HG02763 (cell line): ENCODE measurements around the gene SGIP1.

Experiments used
- ATAC-seq: cut with Tn5 transposase; IDR thresholded peaks from one replicate; pipeline ENCODE4 v1.9.1; 2021; ENCODE audit warnings: mild to moderate bottlenecking, moderate library complexity; ENCODE audit not compliant: unreplicated experiment

The SGIP1 gene

GRCh38 chr1:66599346-66599745 lies 65.4 kb downstream of the SGIP1 start:
- no peak for ATAC-seq

DNA sequence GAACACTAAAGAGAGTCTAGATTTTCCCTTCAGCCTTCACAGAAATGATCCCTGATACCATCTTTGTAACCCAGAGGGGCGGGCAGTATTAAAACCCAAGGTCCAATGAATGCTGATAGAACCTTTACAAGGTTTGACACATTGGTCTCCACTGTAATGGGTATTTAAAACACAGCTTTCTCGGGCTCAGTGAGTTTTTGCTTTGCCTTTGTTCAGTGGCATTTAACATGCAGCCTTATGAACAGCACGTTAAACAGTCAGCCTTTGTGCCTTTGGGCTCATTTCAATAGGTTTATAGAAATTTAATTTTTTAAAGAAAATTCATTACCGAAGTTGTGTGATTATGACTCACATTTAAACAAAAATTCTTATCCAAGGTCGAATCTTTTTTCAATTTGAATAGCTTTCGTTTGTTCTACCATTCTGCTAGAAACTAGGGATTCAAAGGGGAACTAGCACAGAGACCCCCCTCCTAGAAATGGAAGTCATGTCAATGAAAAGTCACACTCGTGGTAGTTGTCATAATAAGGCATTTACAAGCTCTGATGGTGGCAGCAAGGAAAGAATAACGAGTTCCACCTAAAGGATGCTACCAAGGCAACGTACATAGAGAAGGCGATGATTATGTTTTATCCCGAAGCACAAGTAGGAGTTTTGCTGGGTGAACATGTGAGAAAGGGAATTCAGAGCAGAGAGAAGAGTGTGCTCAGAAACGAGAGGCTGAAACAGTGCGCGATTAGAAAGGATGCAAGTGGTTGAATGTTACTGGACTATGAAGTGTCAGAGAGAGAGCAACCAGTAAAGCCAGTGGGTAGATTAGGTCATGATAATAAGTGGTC lies 66.2 kb downstream of the SGIP1 start:
- ATAC-seq, result no peak

GRCh38 chr1:66605419-66605997 lies 71.6 kb downstream of the SGIP1 start:
- no peak for ATAC-seq

GRCh38 chr1:66606362-66607065 lies 72.6 kb downstream of the SGIP1 start:
- no peak for ATAC-seq

DNA sequence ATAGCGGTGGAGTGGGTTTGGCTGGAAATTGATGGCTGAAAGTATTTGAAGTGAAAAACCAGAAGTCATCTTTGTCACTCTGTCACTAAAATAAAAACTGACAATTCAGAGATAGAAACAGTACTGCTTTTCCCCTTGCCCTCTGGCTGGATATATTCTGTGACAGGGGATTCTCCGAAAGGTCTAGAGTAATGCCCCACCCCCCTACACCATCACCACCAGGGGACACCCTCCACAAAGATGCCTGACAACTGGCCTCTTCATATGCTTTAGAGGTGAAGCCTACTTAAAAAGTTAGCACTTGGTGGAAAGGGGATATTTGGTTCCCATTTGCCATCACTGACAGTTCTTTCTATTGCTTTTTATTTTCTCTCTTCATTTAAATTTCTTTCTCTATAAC lies 73.5 kb downstream of the SGIP1 start:
- no peak for ATAC-seq

DNA sequence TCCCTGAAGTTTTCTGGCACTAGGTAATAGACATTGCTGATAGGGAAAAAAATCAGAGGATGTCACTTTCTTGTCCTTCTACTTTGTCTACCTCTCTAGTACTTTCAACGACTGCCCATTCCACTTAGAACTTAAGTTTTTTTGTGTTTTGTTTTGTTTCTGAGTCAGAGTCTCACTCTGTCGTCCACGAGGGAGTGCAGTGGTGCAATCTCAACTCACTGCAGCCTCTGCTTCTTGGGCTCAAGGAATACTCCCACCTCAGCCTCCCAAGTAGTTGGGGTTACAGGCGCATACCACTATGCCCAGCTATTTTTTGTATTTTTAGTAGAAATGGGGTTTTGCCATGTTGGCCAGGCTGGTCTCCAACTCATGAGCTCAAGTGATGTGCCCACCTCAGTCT lies 79.2 kb downstream of the SGIP1 start:
- no peak for ATAC-seq

DNA sequence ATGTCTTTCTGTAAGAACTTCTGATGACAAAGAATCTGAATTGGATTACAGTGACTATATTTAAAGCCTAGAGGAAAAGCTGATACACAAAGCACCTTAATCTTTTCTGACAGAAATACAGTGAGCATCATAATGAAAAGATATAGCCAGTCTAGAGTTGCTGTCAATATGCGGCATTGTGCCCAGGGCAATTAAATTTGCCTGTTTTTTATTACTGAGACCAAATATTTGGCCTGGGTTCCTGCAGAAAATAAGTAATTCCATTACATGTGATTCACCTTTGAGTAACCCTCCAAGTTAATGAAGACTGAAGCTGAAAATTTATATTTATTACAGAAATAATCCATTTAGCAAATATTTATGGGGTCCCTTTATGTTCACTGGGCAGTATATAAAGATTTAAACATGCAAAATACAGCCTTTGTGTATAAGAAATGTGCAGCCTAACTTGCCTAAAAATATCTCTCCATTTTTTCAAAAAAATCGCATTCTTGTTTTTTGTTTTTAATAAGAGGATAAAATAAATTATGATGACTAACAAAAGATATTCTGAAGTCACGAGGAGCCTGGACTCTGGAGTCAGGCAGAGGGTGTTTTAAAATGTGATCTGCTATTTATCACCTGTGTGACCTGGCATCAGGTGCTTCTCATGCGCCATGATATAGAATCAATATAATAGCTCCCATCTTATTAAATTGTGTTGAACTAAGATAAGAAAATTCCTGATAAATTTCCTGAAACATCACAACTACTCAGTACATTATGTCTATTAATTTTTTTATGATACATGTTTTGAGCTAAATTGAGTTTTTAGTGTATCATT lies 83.6 kb downstream of the SGIP1 start:
- ATAC-seq, result no peak

DNA sequence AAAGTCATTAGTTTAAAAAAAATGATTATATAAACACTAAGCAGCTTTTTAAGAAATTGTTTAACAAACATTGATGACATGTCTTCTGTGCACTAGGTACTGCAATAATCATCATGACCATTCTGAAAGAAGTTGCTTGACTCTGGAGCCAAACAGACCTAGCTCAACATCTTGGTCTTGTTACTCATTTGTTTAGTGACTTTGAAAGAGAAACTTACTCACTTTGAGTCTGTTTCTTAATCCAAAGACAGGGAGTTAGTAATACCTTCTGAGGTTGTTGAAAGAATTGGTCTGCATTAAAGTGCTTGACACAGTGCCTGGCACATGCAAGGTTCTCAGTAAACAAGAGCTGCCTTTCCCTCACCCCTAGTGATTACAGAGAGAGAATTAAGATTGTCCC lies 84.4 kb downstream of the SGIP1 start:
- ATAC-seq, result no peak

DNA sequence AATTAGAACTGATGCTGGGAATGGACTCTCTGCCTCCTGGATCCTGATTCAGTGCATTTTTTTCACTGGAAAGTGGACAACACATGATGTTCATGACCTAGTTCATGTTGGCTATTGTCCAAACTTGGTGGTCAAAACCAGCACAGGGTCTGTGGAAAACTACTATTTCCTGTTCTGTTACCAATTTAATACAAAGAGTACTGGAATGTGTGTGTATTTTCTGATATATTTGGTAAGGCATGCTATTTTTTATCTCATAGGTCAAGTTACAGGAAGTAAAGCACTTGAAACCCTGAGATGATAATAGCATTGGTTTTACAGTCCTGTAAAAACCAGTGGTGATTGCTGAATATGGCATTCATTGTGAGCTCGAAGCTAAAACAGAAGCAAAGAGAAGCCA lies 89.9 kb downstream of the SGIP1 start:
- no peak for ATAC-seq

- no peak for ATAC-seq
These were observed 90.6 kb downstream of the SGIP1 start for GRCh38 chr1:66624412-66625060.

DNA sequence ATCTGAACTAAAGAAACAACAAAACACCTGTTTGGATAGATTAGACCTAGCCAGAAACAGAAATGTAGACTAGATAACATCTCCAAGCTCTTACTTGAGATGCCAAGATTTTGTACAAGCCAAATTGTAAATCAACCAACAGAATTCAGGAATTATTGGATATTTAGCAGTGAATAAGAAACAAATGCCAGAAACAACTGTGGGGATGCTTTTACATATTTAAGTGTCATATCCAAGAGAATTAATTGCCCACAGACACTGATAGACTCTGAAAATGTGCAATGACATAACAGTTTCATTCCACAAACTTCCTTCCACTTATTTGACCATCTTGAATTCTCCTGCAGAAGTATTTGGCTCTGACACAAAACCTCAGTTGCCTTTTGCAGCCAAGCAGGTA lies 92.3 kb downstream of the SGIP1 start:
- no peak for ATAC-seq

GRCh38 chr1:66628926-66629325 lies 95.0 kb downstream of the SGIP1 start:
- no peak for ATAC-seq

DNA sequence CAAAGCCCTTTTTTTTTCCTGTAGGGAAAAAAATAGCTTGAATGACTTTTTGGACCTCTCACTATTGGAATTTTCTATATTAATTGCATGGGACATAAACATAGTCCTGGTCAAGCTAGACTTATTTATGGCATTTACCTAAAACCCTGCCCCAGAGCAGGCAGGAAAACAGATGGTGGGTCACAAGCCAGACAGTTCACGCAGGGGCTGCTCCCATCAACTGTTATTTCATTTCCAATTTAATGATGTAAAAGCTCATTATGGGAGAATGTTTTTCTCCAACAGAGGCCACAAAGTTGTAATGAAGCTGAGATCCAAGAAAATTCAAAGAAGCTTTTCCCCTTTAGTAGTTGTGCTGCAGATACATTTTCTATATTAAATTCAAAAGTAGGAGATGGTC lies 99.2 kb downstream of the SGIP1 start:
- no peak for ATAC-seq

GRCh38 chr1:66637146-66637545 lies 103.2 kb downstream of the SGIP1 start:
- no peak for ATAC-seq

GRCh38 chr1:66641891-66642473 lies 108.0 kb downstream of the SGIP1 start:
- ATAC-seq, result no peak

GRCh38 chr1:66642992-66643391 lies 109.0 kb downstream of the SGIP1 start:
- ATAC-seq, result no peak

- no peak for ATAC-seq
These were observed 110.4 kb downstream of the SGIP1 start for GRCh38 chr1:66644331-66644730.

GRCh38 chr1:66648901-66649595 lies 115.1 kb downstream of the SGIP1 start:
- ATAC-seq, result peak; percentile 87

DNA sequence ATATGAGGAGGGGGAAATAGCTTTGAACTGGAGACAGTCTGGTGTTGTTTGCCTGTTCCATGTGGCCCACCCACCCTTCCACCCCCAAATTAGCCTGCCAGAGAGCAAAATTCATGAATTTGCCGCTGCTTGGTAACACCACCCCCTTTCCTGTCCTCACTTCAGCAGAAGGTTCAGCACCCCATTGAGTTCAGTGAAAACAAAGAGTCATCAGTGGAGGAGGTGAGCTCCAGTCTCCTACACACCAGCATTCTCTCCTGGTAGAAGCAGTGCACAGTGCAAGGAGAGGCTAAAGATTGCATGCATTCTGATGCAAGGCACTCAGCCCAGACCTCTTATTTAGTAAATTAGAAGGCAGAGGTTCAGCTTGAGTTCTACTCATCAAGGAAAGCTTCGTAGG lies 118.6 kb downstream of the SGIP1 start:
- ATAC-seq, result no peak

- ATAC-seq, result no peak
These were observed 120.7 kb downstream of the SGIP1 start for GRCh38 chr1:66654643-66655042.
